Upper lobe of left lung (tissue), 4 donors: ENCODE measurements around the gene KRT81.

Source experiments
- EP300 ChIP-seq, 4 donors: sonication (generic); formaldehyde crosslinking; IDR thresholded peaks; one replicate each; pipeline ENCODE4 v1.5.1; 2017; ENCODE audit warnings: antibody characterized with exemption in 4 of 4, control low read depth in 2 of 4
- POLR2A ChIP-seq, 4 donors: fragments of 450-650 bp; IDR thresholded peaks; one replicate each; pipeline ENCODE4 v1.5.1; 2016 to 2017; ENCODE audit warnings: antibody characterized with exemption in 4 of 4, mild to moderate bottlenecking in 2 of 4
- POLR2AphosphoS5 ChIP-seq, 2 donors: sonication (generic); formaldehyde crosslinking; IDR thresholded peaks; one replicate each; pipeline ENCODE4 v1.5.1; 2017; ENCODE audit warnings: antibody characterized with exemption in 2 of 2
- TF ChIP-seq, protein P1 (sequence below), 6 experiments: fragments of 450-650 bp in 4 of 6; fragments of 200-600 bp in 2 of 6; sonication (generic) in 2 of 6; IDR thresholded peaks; one replicate each; pipeline ENCODE4 v1.5.1; 2016 to 2019; ENCODE audit warnings: antibody characterized with exemption in 6 of 6

DNA sequence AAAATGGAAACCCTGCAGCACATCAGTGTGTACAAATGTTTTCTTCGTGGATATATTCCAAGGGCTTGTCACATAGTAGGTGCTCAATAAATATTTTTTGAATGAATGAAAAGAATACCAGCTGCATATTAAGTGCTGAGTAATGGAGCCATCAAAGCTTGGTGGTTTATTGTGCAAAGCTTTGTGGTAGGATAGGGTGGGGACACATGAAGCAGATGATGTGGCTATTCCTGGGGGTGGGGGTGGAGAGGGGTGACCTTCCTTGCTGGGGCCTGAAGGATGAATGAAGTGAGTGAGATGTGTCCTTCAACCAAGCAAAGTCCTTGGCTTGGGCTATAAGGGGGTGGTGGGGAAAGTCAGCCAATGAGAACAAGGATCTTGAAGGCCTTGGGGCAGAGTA lies 4.3 kb upstream of the KRT81 start:
- TF ChIP-seq POLR2AphosphoS5 (IDR thresholded peaks at IDR 0.05) (no peak), POLR2A (IDR thresholded peaks at IDR 0.05) (no peak), EP300 (IDR thresholded peaks at IDR 0.05) (no peak)
- TF ChIP-seq, protein P1, sequence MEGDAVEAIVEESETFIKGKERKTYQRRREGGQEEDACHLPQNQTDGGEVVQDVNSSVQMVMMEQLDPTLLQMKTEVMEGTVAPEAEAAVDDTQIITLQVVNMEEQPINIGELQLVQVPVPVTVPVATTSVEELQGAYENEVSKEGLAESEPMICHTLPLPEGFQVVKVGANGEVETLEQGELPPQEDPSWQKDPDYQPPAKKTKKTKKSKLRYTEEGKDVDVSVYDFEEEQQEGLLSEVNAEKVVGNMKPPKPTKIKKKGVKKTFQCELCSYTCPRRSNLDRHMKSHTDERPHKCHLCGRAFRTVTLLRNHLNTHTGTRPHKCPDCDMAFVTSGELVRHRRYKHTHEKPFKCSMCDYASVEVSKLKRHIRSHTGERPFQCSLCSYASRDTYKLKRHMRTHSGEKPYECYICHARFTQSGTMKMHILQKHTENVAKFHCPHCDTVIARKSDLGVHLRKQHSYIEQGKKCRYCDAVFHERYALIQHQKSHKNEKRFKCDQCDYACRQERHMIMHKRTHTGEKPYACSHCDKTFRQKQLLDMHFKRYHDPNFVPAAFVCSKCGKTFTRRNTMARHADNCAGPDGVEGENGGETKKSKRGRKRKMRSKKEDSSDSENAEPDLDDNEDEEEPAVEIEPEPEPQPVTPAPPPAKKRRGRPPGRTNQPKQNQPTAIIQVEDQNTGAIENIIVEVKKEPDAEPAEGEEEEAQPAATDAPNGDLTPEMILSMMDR (IDR thresholded peaks at IDR 0.05), result no peak
